Lower leg skin (tissue), 4 donors: Measurements from ENCODE around the gene MYH2. TPM values are rescaled to one million over a fixed set of nuclear protein-coding genes. Genes with fewer than 3 reads are reported as not detected.

Source experiments
- DNase-seq, 2 donors: peaks; one replicate each; pipeline ENCODE4 v3.0.0-alpha.2; 2019; ENCODE audit warnings: low spot score in 2 of 2
- H3K4me3 ChIP-seq: fragments of 200-600 bp; sonication (generic); 2 replicates; pipeline ENCODE4 v1.5.1; 2017; ENCODE audit warnings: mild to moderate bottlenecking, low read depth; ENCODE audit not compliant: poor library complexity, severe bottlenecking
- POLR2A ChIP-seq, 2 donors: fragments of 450-650 bp; IDR thresholded peaks; one replicate each; pipeline ENCODE4 v1.6.1; 2016 to 2017; ENCODE audit warnings: antibody characterized with exemption in 2 of 2, mild to moderate bottlenecking in 1 of 2, moderate library complexity in 1 of 2
- WGBS, 2 donors: methylation state at CpG; one replicate each; pipeline ENCODE4 v1.1.5; 2018; 5-methylcytosine and 5-hydroxymethylcytosine counted together
- intact Hi-C: fragments of 100-400 bp; cut with DNase I; formaldehyde crosslinking; loops from one replicate; pipeline ENCODE4 v1.15.0; 2023; ENCODE audit warnings: low total_unique reads
- total RNA-seq, 4 donors: library from RNA; depleted of rRNA; stranded (reverse); fragments of >200 nt; gene quantifications; one replicate each; pipeline ENCODE4 v1.1.0, GENCODE V29; 2016
- TF ChIP-seq, protein P1 (sequence below), 3 donors: fragments of 450-650 bp; IDR thresholded peaks; one replicate each; pipeline ENCODE4 v1.5.1; 2016; ENCODE audit warnings: antibody characterized with exemption in 3 of 3, mild to moderate bottlenecking in 3 of 3, moderate library complexity in 2 of 3

Gene MYH2
- total RNA-seq = 1 to 10 TPM in 1 of 4 donors, under 1 TPM in 1, not detected in 2; 0.37 to 1.8 TPM

DNA sequence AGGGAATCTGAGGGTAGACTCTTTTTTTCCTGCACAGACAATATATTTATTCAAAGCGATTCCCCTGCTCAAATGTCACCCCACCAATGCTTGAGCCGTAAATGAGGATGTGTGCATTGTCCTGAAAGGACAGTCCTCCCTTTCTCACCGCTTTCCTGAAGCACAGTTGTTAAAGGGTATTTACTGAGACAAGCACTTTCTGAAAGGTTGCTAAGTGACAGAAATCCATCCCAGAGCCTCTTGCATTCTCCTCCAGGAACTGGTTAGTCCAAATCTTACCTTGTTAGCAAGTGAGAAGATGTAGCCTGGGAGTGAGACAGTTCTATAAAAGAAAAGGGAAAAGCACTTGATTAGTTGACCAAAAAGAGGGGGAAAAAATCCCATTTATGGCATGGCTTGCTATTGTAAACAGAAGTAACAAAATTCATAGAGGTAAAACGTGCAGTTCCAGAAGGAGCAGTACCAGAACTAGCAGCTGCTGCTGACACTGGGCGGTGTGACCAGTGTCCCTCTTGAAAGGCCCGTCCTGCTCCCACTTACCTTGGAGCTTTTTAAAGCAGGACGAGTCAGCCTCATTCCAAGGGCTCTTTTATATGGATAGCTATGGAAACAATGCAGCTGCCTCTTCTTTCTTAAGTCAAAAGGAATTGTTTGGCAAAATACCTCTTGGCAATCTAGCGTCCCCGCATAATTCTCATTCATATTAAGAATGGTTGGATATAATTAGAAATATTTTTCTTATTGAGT is at the start of gene MYH2:
TSS of gene MYH2 (minus strand) at position 563 of the 747 bp plus-strand sequence. CDS start 1,738 bp downstream, outside the sequence.
- intact Hi-C loops = no loop called here
- no peak for DNase-seq
- H3K4me3 ChIP-seq = no peak within 1 kb of the TSS
- WGBS, 2 donors = 60 to 61% methylated on average over 9 of the region's 9 CpGs
- TF ChIP-seq, protein P1, sequence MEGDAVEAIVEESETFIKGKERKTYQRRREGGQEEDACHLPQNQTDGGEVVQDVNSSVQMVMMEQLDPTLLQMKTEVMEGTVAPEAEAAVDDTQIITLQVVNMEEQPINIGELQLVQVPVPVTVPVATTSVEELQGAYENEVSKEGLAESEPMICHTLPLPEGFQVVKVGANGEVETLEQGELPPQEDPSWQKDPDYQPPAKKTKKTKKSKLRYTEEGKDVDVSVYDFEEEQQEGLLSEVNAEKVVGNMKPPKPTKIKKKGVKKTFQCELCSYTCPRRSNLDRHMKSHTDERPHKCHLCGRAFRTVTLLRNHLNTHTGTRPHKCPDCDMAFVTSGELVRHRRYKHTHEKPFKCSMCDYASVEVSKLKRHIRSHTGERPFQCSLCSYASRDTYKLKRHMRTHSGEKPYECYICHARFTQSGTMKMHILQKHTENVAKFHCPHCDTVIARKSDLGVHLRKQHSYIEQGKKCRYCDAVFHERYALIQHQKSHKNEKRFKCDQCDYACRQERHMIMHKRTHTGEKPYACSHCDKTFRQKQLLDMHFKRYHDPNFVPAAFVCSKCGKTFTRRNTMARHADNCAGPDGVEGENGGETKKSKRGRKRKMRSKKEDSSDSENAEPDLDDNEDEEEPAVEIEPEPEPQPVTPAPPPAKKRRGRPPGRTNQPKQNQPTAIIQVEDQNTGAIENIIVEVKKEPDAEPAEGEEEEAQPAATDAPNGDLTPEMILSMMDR (IDR thresholded peaks at IDR 0.05) = no peak
- no peak for TF ChIP-seq POLR2A (IDR thresholded peaks at IDR 0.05)

DNA sequence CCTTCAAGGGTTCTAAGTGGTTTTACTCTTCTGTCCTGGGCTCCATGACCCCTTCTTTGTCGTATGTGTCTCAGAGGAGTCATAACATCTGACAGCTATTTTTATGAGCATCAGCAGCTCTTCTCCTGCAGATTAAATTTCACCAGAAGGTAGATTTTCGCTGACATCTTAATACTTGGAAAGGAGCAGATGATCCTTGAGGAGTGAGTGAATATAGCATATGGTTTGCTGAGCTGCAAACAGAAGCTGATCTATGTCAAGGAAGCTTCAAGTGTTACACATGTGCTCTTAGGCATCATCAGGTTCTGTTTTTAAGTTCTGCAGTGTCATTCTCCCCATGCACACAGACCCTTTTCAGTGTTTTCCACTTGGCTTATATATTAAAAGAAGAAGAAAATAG is 49.2 kb upstream of the MYH2 start:
- DNase-seq = no peak
- intact Hi-C loops = no loop called here
- 52 to 55% methylated on average over 2 of the region's 2 CpGs for WGBS, 2 donors
- TF ChIP-seq, protein P1 (IDR thresholded peaks at IDR 0.05) = no peak
- no peak for TF ChIP-seq POLR2A (IDR thresholded peaks at IDR 0.05)
- no peak overlapping the region for H3K4me3 ChIP-seq

DNA sequence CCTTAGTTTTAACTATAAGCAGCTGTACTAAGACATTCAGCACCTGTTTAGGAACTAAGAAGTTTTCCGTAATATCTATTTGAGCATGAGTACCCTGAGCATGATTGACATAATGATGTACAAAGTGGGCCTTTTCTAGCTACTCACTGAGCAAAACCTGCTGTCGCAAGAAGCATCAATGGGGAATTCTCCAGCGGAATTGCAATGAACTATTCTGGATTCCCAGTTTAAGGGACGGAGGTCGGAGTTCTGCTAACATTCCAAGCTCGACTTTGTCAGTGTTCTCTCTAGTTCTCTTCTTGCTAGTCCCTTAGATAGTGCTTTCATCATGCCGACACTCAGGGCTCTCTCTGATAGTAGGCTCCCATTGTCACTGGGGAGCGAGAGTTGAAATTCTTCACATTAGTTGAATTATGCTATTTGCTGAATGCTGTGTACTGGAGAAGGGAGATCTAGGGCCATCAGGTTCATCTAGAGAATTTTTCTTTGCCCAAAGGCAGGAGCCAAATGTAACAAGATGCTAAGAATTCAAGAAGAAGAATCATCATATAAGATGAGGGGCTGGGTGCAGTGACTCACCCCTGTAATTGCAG is 40.2 kb upstream of the MYH2 start:
- TF ChIP-seq, protein P1 (IDR thresholded peaks at IDR 0.05) = no peak
- TF ChIP-seq POLR2A (IDR thresholded peaks at IDR 0.05) = no peak
- H3K4me3 ChIP-seq = no peak overlapping the region
- 92 to 94% methylated on average over 8 of the region's 8 CpGs for WGBS, 2 donors
- DNase-seq = no peak
- intact Hi-C loops = no loop called here

DNA sequence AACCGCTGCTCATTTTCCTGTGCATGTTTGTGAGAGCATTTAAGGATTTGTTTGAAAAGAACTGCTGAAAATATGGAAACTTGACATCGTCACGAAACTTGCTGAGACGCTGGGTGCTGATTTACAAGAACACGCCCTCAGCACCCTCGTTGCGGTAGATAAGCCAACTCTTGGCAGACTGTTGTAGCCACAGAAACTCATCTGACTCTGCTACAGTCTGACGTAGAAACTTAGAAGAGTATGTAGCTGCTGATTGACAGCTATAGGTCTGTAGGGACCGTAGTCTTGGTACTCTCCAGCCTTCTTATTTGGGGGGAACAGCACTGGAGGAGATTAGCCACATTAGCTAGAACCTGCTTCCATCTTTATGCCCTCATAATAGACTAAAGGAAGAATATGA is 36.1 kb upstream of the MYH2 start:
- TF ChIP-seq, protein P1 (IDR thresholded peaks at IDR 0.05) = no peak
- no peak for TF ChIP-seq POLR2A (IDR thresholded peaks at IDR 0.05)
- DNase-seq = no peak
- 72 to 79% methylated on average over 9 of the region's 9 CpGs for WGBS, 2 donors
- intact Hi-C loops = no loop called here
- H3K4me3 ChIP-seq = no peak overlapping the region

DNA sequence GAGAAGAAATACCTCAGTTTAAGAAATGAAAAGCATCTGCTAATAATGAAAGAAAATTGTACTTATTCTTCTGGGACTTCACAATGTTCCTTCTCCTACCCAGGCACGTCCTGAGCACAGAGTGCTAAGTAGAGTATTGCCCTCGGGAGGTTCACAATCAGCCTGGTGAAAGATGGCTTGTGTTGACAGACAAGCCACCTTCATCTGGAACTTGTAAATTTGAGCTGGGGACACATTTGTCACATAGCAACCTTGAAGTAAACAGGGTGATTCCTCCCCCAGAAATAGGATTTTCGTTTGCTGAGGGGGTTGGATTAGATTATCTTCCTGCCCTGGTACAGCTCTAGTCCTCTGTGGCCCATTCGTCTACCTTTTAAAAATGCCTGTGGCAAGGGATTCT is 34.4 kb upstream of the MYH2 start:
- DNase-seq = no peak
- intact Hi-C loops = no loop called here
- no peak overlapping the region for H3K4me3 ChIP-seq
- TF ChIP-seq, protein P1 (IDR thresholded peaks at IDR 0.05) = no peak
- TF ChIP-seq POLR2A (IDR thresholded peaks at IDR 0.05) = no peak
- WGBS, 2 donors = 43 to 44% methylated on average over 4 of the region's 4 CpGs
